HepG2 (cell line): ENCODE measurements around the gene CDC34. TPM values are rescaled to one million over a fixed set of nuclear protein-coding genes. Genes with fewer than 3 reads are reported as not detected.

Source experiments
- ASH2L ChIP-seq: fragments of 300-600, 200-600 bp; sonication (generic); IDR thresholded peaks from 2 replicates; pipeline ENCODE4 v1.7.0; 2017; ENCODE audit warnings: low read depth, mild to moderate bottlenecking, moderate library complexity, mixed read lengths, low read length; ENCODE audit not compliant: insufficient read length
- ATF7 ChIP-seq, 2 experiments: fragments of 450-650 bp in 1 of 2; sonication (generic) in 1 of 2; formaldehyde crosslinking in 1 of 2; IDR thresholded peaks; 2 replicates each; pipeline versions ENCODE4 v1.4.0 to v1.6.1; 2016 to 2020; ENCODE audit warnings: antibody characterized with exemption in 1 of 2, mild to moderate bottlenecking in 1 of 2, missing genetic modification reagents in 1 of 2
- CCAR2 ChIP-seq: fragments of 200-400 bp; formaldehyde crosslinking; optimal IDR thresholded peaks from 2 replicates; pipeline ENCODE3; 2018; ENCODE audit warnings: low read depth, mild to moderate bottlenecking, low read length, moderate library complexity
- GTF2F1 ChIP-seq: fragments of 150-350 bp; IDR thresholded peaks from 2 replicates; pipeline ENCODE4 v1.6.1; 2014; ENCODE audit warnings: low read length
- MXD4 ChIP-seq: IDR thresholded peaks from 2 replicates; pipeline ENCODE4 v1.6.1; 2016; ENCODE audit warnings: mild to moderate bottlenecking, missing biosample characterization, missing genetic modification reagents
- NR2F6 ChIP-seq, 2 experiments: IDR thresholded peaks; 2 replicates each; pipeline ENCODE4 v1.6.1; 2016; ENCODE audit warnings: antibody characterized with exemption in 1 of 2, mild to moderate bottlenecking in 1 of 2
- POGK ChIP-seq: sonication (generic); formaldehyde crosslinking; conservative IDR thresholded peaks from 2 replicates; pipeline ENCODE4 v1.8.0; 2022; ENCODE audit warnings: mild to moderate bottlenecking, moderate library complexity, missing genetic modification reagents
- SMAD9 ChIP-seq: sonication (generic); formaldehyde crosslinking; IDR thresholded peaks from 2 replicates; pipeline ENCODE4 v1.5.1; 2020; ENCODE audit warnings: mild to moderate bottlenecking, missing genetic modification reagents
- THRA ChIP-seq: sonication (generic); formaldehyde crosslinking; IDR thresholded peaks from 2 replicates; pipeline ENCODE4 v1.4.0; 2020; ENCODE audit warnings: missing genetic modification reagents, borderline replicate concordance
- YY1 ChIP-seq: IDR thresholded peaks from 2 replicates; pipeline ENCODE4 v1.6.1; 2011; ENCODE audit warnings: low read length, low read depth, moderate library complexity, mild to moderate bottlenecking; ENCODE audit not compliant: insufficient read depth, insufficient replicate concordance
- ZNF136 ChIP-seq: sonication (generic); formaldehyde crosslinking; IDR thresholded peaks from 2 replicates; pipeline ENCODE4 v1.8.1; 2022; ENCODE audit warnings: low read depth, mild to moderate bottlenecking, moderate library complexity, missing genetic modification reagents
- ZNF460 ChIP-seq: sonication (generic); formaldehyde crosslinking; IDR thresholded peaks from 2 replicates; pipeline ENCODE4 v1.5.1; 2020; ENCODE audit warnings: missing genetic modification reagents, mild to moderate bottlenecking, borderline replicate concordance
- ZNF552 ChIP-seq: sonication (generic); formaldehyde crosslinking; IDR thresholded peaks from 2 replicates; pipeline ENCODE4 v1.9.0; 2022; ENCODE audit warnings: missing genetic modification reagents, mild to moderate bottlenecking, borderline replicate concordance
- ZNF629 ChIP-seq: sonication (generic); formaldehyde crosslinking; conservative IDR thresholded peaks from 2 replicates; pipeline ENCODE4 v1.5.0; 2020; ENCODE audit warnings: missing genetic modification reagents
- polyA plus RNA-seq, 8 experiments: library from polyadenylated mRNA; depleted of rRNA in 3 of 8; stranded (reverse) in 7 of 8; unstranded in 1 of 8; fragments of >200 nt; fragmentation: Illumina TruSeq in 4 of 8; extraction: Trizol in 4 of 8; gene quantifications; 2 replicates each; pipeline versions ENCODE4 v1.2.1 to v1.2.3, GENCODE V29; 2011 to 2016; ENCODE audit warnings: low read depth in 4 of 8, missing spikeins in 1 of 8, mixed read lengths in 1 of 8; ENCODE audit not compliant: insufficient read depth in 1 of 8
- total RNA-seq, 5 experiments: library from RNA; depleted of rRNA; stranded (reverse); fragments of >200 nt; fragmentation: Illumina TruSeq; extraction: Trizol; gene quantifications; 2 replicates each; pipeline ENCODE4 v1.2.3, GENCODE V29; 2016; ENCODE audit warnings: low read depth in 1 of 5
- TF ChIP-seq, protein P1 (sequence below): sonication (generic); formaldehyde crosslinking; IDR thresholded peaks from 2 replicates; pipeline ENCODE4 v1.4.0; 2020; ENCODE audit warnings: missing genetic modification reagents, borderline replicate concordance
- TF ChIP-seq, protein P2 (sequence below): IDR thresholded peaks from 2 replicates; pipeline ENCODE4 v1.6.1; 2018; ENCODE audit warnings: missing genetic modification reagents
- TF ChIP-seq, protein P3 (sequence below): sonication (generic); formaldehyde crosslinking; IDR thresholded peaks from 2 replicates; pipeline ENCODE4 v1.4.0; 2020; ENCODE audit warnings: missing genetic modification reagents

Gene CDC34
- total and polyA plus RNA-seq, 2 of the 13 experiments (the other 11 are each of a cell fraction or from before 2014, with no cell fraction given), result 138 to 150 TPM

GRCh38 chr19:488505-489417 is 42.8 kb upstream of the CDC34 start (continued):
- no peak for TF ChIP-seq SMAD9 (CRISPR knock-in tag)
- TF ChIP-seq ZNF629 (CRISPR knock-in tag), result 0 out of 2 replicates have a peak, but pooled peaks have one; percentile 38
- no peak for TF ChIP-seq ATF7 (IDR thresholded peaks at IDR 0.05)
- TF ChIP-seq ATF7 (CRISPR knock-in tag; IDR thresholded peaks at IDR 0.05), result no peak
- TF ChIP-seq ZNF552 (CRISPR knock-in tag), result 0 out of 2 replicates have a peak, but pooled peaks have one; percentile 21
- TF ChIP-seq, protein P1, sequence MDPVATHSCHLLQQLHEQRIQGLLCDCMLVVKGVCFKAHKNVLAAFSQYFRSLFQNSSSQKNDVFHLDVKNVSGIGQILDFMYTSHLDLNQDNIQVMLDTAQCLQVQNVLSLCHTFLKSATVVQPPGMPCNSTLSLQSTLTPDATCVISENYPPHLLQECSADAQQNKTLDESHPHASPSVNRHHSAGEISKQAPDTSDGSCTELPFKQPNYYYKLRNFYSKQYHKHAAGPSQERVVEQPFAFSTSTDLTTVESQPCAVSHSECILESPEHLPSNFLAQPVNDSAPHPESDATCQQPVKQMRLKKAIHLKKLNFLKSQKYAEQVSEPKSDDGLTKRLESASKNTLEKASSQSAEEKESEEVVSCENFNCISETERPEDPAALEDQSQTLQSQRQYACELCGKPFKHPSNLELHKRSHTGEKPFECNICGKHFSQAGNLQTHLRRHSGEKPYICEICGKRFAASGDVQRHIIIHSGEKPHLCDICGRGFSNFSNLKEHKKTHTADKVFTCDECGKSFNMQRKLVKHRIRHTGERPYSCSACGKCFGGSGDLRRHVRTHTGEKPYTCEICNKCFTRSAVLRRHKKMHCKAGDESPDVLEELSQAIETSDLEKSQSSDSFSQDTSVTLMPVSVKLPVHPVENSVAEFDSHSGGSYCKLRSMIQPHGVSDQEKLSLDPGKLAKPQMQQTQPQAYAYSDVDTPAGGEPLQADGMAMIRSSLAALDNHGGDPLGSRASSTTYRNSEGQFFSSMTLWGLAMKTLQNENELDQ (CRISPR knock-in tag), result no peak
- TF ChIP-seq, protein P2, sequence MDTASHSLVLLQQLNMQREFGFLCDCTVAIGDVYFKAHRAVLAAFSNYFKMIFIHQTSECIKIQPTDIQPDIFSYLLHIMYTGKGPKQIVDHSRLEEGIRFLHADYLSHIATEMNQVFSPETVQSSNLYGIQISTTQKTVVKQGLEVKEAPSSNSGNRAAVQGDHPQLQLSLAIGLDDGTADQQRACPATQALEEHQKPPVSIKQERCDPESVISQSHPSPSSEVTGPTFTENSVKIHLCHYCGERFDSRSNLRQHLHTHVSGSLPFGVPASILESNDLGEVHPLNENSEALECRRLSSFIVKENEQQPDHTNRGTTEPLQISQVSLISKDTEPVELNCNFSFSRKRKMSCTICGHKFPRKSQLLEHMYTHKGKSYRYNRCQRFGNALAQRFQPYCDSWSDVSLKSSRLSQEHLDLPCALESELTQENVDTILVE (CRISPR knock-in tag), result peak; percentile 95
- TF ChIP-seq CCAR2, result no peak
- TF ChIP-seq ZNF460 (CRISPR knock-in tag), result peak; percentile 8; the same call in 1 of the 2 replicates
- peak; percentile 58; the same call in 1 of the 2 replicates for TF ChIP-seq POGK
- TF ChIP-seq ASH2L, result peak; percentile 57
- TF ChIP-seq MXD4 (CRISPR knock-in tag), result peak; percentile 48
- TF ChIP-seq YY1, result peak; percentile 90
- TF ChIP-seq, protein P3, sequence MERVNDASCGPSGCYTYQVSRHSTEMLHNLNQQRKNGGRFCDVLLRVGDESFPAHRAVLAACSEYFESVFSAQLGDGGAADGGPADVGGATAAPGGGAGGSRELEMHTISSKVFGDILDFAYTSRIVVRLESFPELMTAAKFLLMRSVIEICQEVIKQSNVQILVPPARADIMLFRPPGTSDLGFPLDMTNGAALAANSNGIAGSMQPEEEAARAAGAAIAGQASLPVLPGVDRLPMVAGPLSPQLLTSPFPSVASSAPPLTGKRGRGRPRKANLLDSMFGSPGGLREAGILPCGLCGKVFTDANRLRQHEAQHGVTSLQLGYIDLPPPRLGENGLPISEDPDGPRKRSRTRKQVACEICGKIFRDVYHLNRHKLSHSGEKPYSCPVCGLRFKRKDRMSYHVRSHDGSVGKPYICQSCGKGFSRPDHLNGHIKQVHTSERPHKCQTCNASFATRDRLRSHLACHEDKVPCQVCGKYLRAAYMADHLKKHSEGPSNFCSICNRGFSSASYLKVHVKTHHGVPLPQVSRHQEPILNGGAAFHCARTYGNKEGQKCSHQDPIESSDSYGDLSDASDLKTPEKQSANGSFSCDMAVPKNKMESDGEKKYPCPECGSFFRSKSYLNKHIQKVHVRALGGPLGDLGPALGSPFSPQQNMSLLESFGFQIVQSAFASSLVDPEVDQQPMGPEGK (CRISPR knock-in tag), result peak; percentile 58
- no peak; the same call in 1 of the 2 replicates for TF ChIP-seq NR2F6 (IDR thresholded peaks at IDR 0.05)
- peak; percentile 72 for TF ChIP-seq NR2F6 (CRISPR knock-in tag; IDR thresholded peaks at IDR 0.05)
- peak; percentile 18; the same call in 1 of the 2 replicates for TF ChIP-seq THRA (CRISPR knock-in tag)
- TF ChIP-seq GTF2F1, result 0 out of 2 replicates have a peak, but pooled peaks have one; percentile 13
- TF ChIP-seq ZNF136 (CRISPR knock-in tag), result no peak; the same call in 1 of the 2 replicates
